ENCODE measurements around the gene F8A3. TPM values are rescaled to one million over a fixed set of nuclear protein-coding genes. Genes with fewer than 3 reads are reported as not detected.
"Not testable (repeated sequence)": the region's sequence is repeated elsewhere in the genome, so short reads cannot be mapped to it uniquely, and the experiment has no call there.

The F8A3 gene
- total and polyA plus RNA-seq, 2 of the 4 experiments (the other 2 are of a cell fraction), result 0.18 to 1.5 TPM

DNA sequence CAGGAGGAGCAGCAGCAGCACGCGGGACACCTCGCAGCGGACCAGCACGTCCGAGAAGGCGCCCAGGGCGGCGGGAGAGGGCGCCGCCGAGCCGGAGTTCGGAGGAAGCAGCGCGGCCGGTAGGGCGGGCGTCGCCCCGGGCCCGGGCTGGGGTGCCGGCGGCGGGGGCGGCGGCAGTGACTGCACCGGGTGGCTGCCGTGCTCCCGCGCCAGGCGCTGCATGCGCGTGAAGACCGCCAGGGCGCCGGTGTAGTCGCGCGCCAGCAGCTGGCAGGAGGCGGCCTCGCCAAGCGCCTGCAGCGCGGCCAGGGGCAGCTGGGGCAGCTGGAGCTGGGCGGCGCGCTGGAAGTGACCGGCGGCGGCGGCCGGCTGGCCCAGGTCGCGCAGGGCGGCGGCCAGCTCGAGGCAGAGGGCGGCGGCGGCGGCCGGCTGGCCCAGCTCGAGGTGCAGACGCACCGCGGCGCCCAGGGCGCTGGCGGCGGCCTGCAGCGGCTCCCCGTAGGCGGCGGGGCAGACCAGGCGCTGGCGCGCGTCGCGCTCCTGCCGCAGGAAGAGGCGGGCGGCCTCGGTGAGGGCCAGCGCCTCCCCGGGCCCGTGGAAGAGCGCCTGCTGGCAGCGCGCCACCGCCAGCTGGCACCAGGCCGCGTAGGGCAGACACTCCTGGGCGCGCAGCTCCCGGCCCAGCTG, 516 bp downstream of the F8A3 start:
- H3K4me2 ChIP-seq (ENCODE audit: low read depth, low read length); H2AK5ac ChIP-seq (ENCODE audit: low read depth, low read length); H3K56ac ChIP-seq (ENCODE audit: extremely low read depth, insufficient read depth, low read length); H2BK5ac ChIP-seq (ENCODE audit: low read depth, low read length, poor library complexity, severe bottlenecking); DNase-seq; H3K23ac ChIP-seq (ENCODE audit: low read depth, low read length); H3K4ac ChIP-seq (ENCODE audit: low read depth, low read length); H2BK120ac ChIP-seq (ENCODE audit: low read depth, low read length); POLR2A ChIA-PET (ENCODE audit: unreplicated experiment); H4K20me1 ChIP-seq (ENCODE audit: insufficient read depth, low read length); BruUV-seq (replicated peaks); H2BK20ac ChIP-seq (ENCODE audit: low read depth, low read length); H3K9me1 ChIP-seq (ENCODE audit: insufficient read depth, low read length); H2AFZ ChIP-seq (replicated peaks; ENCODE audit: low read length, poor library complexity); H4K91ac ChIP-seq (ENCODE audit: insufficient read depth, low read depth, low read length); H2AK9ac ChIP-seq (replicated peaks; ENCODE audit: low read depth, low read length, poor library complexity); H4K5ac ChIP-seq (ENCODE audit: low read depth, low read length); intact Hi-C loops (cut with micrococcal nuclease); H2BK15ac ChIP-seq (ENCODE audit: low read depth, low read length); in situ Hi-C loops (cut with MboI; ENCODE audit: low sequenced_read_pairs); H3K9me3 ChIP-seq (ENCODE audit: control insufficient read depth, insufficient read depth, low read length); H3K9ac ChIP-seq (ENCODE audit: low read depth, low read length); H3K18ac ChIP-seq (ENCODE audit: low read depth, low read length); H3K4me1 ChIP-seq (ENCODE audit: control insufficient read depth, insufficient read depth, low read length); CTCF ChIA-PET; H3K79me1 ChIP-seq (ENCODE audit: low read depth in 1 of 2, low read length in 2 of 2); H3K4me3 ChIP-seq (ENCODE audit: insufficient read depth, low read depth, low read length); H3K14ac ChIP-seq (replicated peaks; ENCODE audit: low read depth, low read length); dilution Hi-C loops (cut with HindIII; ENCODE audit: low sequenced_read_pairs, unreplicated experiment); H3K27me3 ChIP-seq (ENCODE audit: control insufficient read depth, insufficient read depth, low read length); H3K27ac ChIP-seq (ENCODE audit: insufficient read depth, low read length); H3K36me3 ChIP-seq (ENCODE audit: control insufficient read depth, insufficient read depth, low read length); H4K8ac ChIP-seq (ENCODE audit: low read depth in 2 of 2, low read length in 2 of 2): not testable (repeated sequence)
- ATAC-seq (ENCODE audit: low read depth), result peak; percentile 74
- no CpG with 5 or more reads among the region's 97 CpGs for WGBS, 2 experiments (ENCODE audit: extremely low coverage in 2 of 2, insufficient read length in 1 of 2)
